Astrocyte of the spinal cord (primary cell): ENCODE measurements around the gene CD164L2.

Experiments
- DNase-seq: peaks from one replicate; pipeline ENCODE4 v3.0.0; 2011; ENCODE audit warnings: low read depth, low spot score
- H3K4me3 ChIP-seq: 2 replicates; pipeline ENCODE4 v1.5.1; 2011; ENCODE audit warnings: low read depth, mild to moderate bottlenecking, low read length, moderate library complexity
- in situ Hi-C: cut with HindIII; loops from 2 replicates; pipeline ENCODE4 v1.10.0; 2017; ENCODE audit warnings: low sequenced_read_pairs
- TF ChIP-seq, protein P1 (sequence below): IDR thresholded peaks from 2 replicates; pipeline ENCODE4 v1.5.1; 2012; ENCODE audit warnings: low read depth, mild to moderate bottlenecking, low read length, inconsistent platforms

The CD164L2 gene

DNA sequence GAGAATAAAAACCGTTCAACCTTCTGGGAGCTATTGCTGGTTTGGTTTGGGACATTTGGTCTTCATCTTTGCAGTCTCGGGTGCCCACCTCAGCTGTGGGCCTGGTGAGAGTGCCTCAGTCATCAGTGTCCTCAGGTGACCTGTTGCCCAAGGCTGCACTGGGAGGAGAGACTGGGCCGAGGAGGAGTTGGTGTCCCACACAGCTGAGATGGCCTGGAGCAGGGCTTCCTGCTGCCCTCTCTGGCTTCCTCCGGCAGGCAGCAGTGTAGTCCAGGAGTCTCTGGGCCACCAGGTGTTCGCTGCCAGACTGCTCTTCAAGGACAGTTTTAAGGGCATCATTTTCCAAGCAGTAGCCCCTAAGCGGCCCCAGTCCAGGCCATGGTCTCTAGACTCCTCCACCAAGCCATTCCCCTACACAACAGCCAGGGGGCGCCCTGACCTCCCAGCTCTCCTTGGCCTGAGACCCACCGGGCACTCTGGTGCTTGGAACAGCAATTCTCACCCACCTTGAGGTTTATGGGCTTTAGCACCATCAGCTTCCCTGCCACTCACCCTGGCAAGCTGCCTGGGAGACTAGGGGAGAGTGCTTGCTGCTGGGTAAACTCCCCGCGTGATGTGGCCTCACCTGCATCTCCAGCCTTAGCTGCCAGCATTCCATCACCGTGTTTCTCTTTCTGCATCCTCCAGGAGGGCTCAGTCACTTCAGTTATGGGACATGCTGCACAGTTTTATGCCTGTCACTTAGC is 50.4 kb downstream of the CD164L2 start:
- peak; percentile 9 for DNase-seq
- H3K4me3 ChIP-seq: no peak overlapping the region
- TF ChIP-seq, protein P1, sequence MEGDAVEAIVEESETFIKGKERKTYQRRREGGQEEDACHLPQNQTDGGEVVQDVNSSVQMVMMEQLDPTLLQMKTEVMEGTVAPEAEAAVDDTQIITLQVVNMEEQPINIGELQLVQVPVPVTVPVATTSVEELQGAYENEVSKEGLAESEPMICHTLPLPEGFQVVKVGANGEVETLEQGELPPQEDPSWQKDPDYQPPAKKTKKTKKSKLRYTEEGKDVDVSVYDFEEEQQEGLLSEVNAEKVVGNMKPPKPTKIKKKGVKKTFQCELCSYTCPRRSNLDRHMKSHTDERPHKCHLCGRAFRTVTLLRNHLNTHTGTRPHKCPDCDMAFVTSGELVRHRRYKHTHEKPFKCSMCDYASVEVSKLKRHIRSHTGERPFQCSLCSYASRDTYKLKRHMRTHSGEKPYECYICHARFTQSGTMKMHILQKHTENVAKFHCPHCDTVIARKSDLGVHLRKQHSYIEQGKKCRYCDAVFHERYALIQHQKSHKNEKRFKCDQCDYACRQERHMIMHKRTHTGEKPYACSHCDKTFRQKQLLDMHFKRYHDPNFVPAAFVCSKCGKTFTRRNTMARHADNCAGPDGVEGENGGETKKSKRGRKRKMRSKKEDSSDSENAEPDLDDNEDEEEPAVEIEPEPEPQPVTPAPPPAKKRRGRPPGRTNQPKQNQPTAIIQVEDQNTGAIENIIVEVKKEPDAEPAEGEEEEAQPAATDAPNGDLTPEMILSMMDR: peak; percentile 92
- in situ Hi-C loops: no loop called here

DNA sequence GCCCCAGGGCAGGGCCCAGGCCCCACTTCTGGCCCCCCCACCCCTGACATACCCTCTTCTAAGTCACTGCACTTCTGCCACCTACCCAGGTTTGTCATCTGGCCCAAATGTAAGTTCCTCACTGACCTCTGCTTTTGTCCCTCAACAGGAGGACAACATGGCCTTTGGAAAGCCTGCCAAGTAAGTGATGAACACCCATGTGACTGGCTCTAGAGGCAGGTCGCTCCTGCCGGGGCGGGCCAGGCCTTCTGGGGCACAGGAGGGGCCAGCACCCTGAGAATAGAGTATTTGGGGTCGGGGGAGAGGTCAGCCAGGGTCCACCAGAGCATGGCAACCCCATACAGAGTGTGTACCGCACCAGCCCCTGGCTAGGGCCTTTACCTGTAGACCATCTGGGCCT is 51.2 kb downstream of the CD164L2 start:
- in situ Hi-C loops: no loop called here
- TF ChIP-seq, protein P1: no peak
- H3K4me3 ChIP-seq: no peak overlapping the region
- DNase-seq: no peak

DNA sequence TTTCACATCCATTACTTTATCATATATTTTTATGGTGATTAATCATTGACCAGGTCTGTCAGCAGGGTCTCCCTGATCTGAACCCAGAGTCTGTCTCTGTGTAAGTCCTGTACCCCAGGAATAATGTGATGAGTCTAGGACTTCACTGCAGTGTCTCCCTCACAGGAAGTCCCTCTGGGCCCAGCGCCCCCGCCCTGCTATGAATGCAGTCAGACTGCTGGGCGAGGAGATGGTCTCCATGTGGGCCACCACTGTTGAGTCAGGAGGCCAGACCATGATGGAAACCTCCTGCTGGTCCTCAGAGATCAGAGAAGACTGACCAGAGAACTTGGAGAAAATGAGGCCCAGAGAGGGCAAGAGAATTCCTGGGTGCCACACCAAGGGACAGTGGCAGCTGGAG is 51.7 kb downstream of the CD164L2 start:
- in situ Hi-C loops: no loop called here
- DNase-seq: no peak
- H3K4me3 ChIP-seq: no peak overlapping the region
- TF ChIP-seq, protein P1: no peak

DNA sequence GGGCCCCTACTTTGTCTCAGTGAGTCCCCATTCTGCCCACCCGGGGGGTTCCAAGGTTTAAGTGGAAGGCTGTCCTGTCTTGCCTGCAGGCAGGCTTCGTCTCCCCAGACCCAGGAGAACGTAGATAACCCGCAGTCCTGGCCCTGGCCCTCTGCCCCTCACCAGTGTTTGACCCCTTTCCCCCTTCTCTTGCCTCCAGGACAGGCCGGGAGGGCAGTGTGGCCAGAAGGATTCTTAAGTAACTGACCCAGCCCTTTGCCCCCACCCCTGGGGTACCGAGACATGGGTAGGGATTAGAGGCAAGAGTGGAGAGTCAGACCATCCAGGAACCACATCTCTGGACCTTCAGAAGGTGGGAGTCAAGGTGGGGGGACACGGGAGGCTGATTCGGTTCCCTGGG is 52.3 kb downstream of the CD164L2 start:
- in situ Hi-C loops: no loop called here
- H3K4me3 ChIP-seq: no peak overlapping the region
- no peak for DNase-seq
- TF ChIP-seq, protein P1: no peak
